ENCODE measurements around the gene LPAR6. TPM values are rescaled to one million over a fixed set of nuclear protein-coding genes. Genes with fewer than 3 reads are reported as not detected.
"Not testable (repeated sequence)": the region's sequence is repeated elsewhere in the genome, so short reads cannot be mapped to it uniquely, and the experiment has no call there.

Gene LPAR6
- total RNA-seq = 11.5 TPM
- long read RNA-seq, partial matches to known transcripts = 25 of 26 reads
- long read RNA-seq, other reads (novel, unspliced or antisense) = 0 of 26 reads

- Histone ChIP-seq H3K27me3 (ENCODE audit: low read depth) (no peaks in the 10 kb centered on the region), H3K9me3 (replicated peaks) (no peaks in the 10 kb centered on the region), H3K4me3 (peak within 1 kb of the TSS; percentile 66), H3K36me3 (peaks cover 9% of the 10 kb centered on the region), H3K4me1 (peaks cover 11% of the 10 kb centered on the region), H3K27ac (replicated peaks) (peak within 1 kb of the TSS; percentile 86)
- no peak for DNase-seq
- intact Hi-C loops (cut with micrococcal nuclease) = loop anchor here (10.0 kb wide), 1 partner anchor 72 kb away; no protein-coding TSS in a partner anchor
- TF ChIP-seq CTCF (IDR thresholded peaks at IDR 0.05; ENCODE audit: borderline replicate concordance) = no peak
These were observed at the start of gene LPAR6 for GRCh38 chr13:48412881-48413351. LPAR6 (minus strand) TSS chr13:48413113; CDS start chr13:48412423, 690 bp downstream.

- Histone ChIP-seq H3K4me1 (no peaks in the 10 kb centered on the region), H3K9me3 (replicated peaks) (no peaks in the 10 kb centered on the region), H3K27me3 (ENCODE audit: low read depth) (no peaks in the 10 kb centered on the region), H3K27ac (replicated peaks) (no peak overlapping the region), H3K4me3 (no peak overlapping the region), H3K36me3 (peaks cover 71% of the 10 kb centered on the region)
- intact Hi-C loops (cut with micrococcal nuclease) = no loop called here
- no peak for TF ChIP-seq CTCF (IDR thresholded peaks at IDR 0.05; ENCODE audit: borderline replicate concordance)
- no peak for DNase-seq
These were observed 44.8 kb upstream of the LPAR6 start for GRCh38 chr13:48457578-48458242.

- H3K27ac ChIP-seq (replicated peaks) = no peak overlapping the region
- intact Hi-C loops (cut with micrococcal nuclease) = no loop called here
- no peak overlapping the region for H3K4me3 ChIP-seq
- peaks cover 64% of the 10 kb centered on the region for H3K36me3 ChIP-seq
- peaks cover 4% of the 10 kb centered on the region for H3K9me3 ChIP-seq (replicated peaks)
- H3K4me1 ChIP-seq = no peaks in the 10 kb centered on the region
- DNase-seq = no peak
- no peak for TF ChIP-seq CTCF (IDR thresholded peaks at IDR 0.05; ENCODE audit: borderline replicate concordance)
- no peaks in the 10 kb centered on the region for H3K27me3 ChIP-seq (ENCODE audit: low read depth)
These were observed 43.6 kb upstream of the LPAR6 start for GRCh38 chr13:48456546-48456945.

- H3K4me3 ChIP-seq; H3K4me1 ChIP-seq; intact Hi-C loops (cut with micrococcal nuclease); H3K27ac ChIP-seq (replicated peaks); DNase-seq; H3K27me3 ChIP-seq (ENCODE audit: low read depth): not testable (repeated sequence)
- H3K36me3 ChIP-seq = peaks cover 20% of the 10 kb centered on the region
- peaks cover 20% of the 10 kb centered on the region for H3K9me3 ChIP-seq (replicated peaks)
These were observed 38.3 kb upstream of the LPAR6 start for GRCh38 chr13:48451196-48451595.

GRCh38 chr13:48449656-48450055 lies 36.7 kb upstream of the LPAR6 start:
- peaks cover 6% of the 10 kb centered on the region for H3K4me1 ChIP-seq
- no peak for TF ChIP-seq CTCF (IDR thresholded peaks at IDR 0.05; ENCODE audit: borderline replicate concordance)
- peaks cover 20% of the 10 kb centered on the region for H3K9me3 ChIP-seq (replicated peaks)
- DNase-seq = no peak
- H3K4me3 ChIP-seq = no peak overlapping the region
- intact Hi-C loops (cut with micrococcal nuclease) = no loop called here
- H3K27me3 ChIP-seq (ENCODE audit: low read depth) = no peaks in the 10 kb centered on the region
- H3K27ac ChIP-seq (replicated peaks) = no peak overlapping the region
- H3K36me3 ChIP-seq = peaks cover 17% of the 10 kb centered on the region

- Histone ChIP-seq H3K4me3 (peak overlapping the region; percentile 17), H3K36me3 (peaks cover 12% of the 10 kb centered on the region), H3K27ac (replicated peaks) (peak overlapping the region; percentile 24), H3K27me3 (ENCODE audit: low read depth) (no peaks in the 10 kb centered on the region), H3K9me3 (replicated peaks) (peaks cover 20% of the 10 kb centered on the region), H3K4me1 (peaks cover 6% of the 10 kb centered on the region)
- no peak for TF ChIP-seq CTCF (IDR thresholded peaks at IDR 0.05; ENCODE audit: borderline replicate concordance)
- intact Hi-C loops (cut with micrococcal nuclease) = no loop called here
- no peak for DNase-seq
These were observed 36.2 kb upstream of the LPAR6 start for GRCh38 chr13:48448959-48449614.

Data from left ventricle myocardium inferior (tissue), 1 donor.